Liver (tissue), 9 donors: ENCODE data around the gene IL18BP. TPM values are rescaled to one million over a fixed set of nuclear protein-coding genes. Genes with fewer than 3 reads are reported as not detected.

ENCODE experiments used
- DNase-seq: peaks from one replicate; pipeline ENCODE4 v3.0.0-alpha.2; 2017; ENCODE audit warnings: low spot score
- H3K27ac ChIP-seq, 2 donors: one replicate each; pipeline ENCODE4 v1.7.0; 2013; ENCODE audit warnings: inconsistent platforms in 2 of 2, low read length in 2 of 2, control low read depth in 1 of 2, low read depth in 1 of 2, mild to moderate bottlenecking in 1 of 2
- H3K27me3 ChIP-seq, 4 donors: one replicate each; pipeline versions ENCODE4 v1.6.1 to v1.7.0; 2013; ENCODE audit warnings: low read length in 3 of 4, inconsistent platforms in 1 of 4, mild to moderate bottlenecking in 1 of 4, moderate library complexity in 1 of 4; ENCODE audit not compliant: control insufficient read depth in 4 of 4, insufficient read depth in 4 of 4
- H3K36me3 ChIP-seq, 4 donors: one replicate each; pipeline versions ENCODE4 v1.6.1 to v1.7.0; 2013; ENCODE audit warnings: low read length in 3 of 4, mild to moderate bottlenecking in 3 of 4, low read depth in 1 of 4, moderate library complexity in 1 of 4; ENCODE audit not compliant: control insufficient read depth in 4 of 4, insufficient read depth in 3 of 4
- H3K4me1 ChIP-seq, 4 donors: one replicate each; pipeline versions ENCODE4 v1.6.1 to v1.7.0; 2013; ENCODE audit warnings: low read length in 3 of 4, mild to moderate bottlenecking in 3 of 4, moderate library complexity in 1 of 4; ENCODE audit not compliant: control insufficient read depth in 4 of 4, insufficient read depth in 4 of 4
- H3K4me3 ChIP-seq, 3 donors: one replicate each; pipeline versions ENCODE4 v1.6.1 to v1.7.0; 2013; ENCODE audit warnings: low read length in 3 of 3, control low read depth in 1 of 3, low read depth in 1 of 3, mild to moderate bottlenecking in 1 of 3
- H3K9ac ChIP-seq, 2 donors: one replicate each; pipeline ENCODE4 v1.7.0; 2013; ENCODE audit warnings: low read length in 2 of 2, mild to moderate bottlenecking in 2 of 2, moderate library complexity in 2 of 2, control low read depth in 1 of 2, low read depth in 1 of 2
- H3K9me3 ChIP-seq, 4 donors: one replicate each; pipeline versions ENCODE4 v1.6.1 to v1.7.0; 2013; ENCODE audit warnings: low read length in 3 of 4; ENCODE audit not compliant: control insufficient read depth in 4 of 4
- EGR1 ChIP-seq, 2 donors: IDR thresholded peaks; 2 replicates each; pipeline ENCODE4 v1.6.1; 2016 to 2018; ENCODE audit warnings: antibody characterized with exemption in 2 of 2, low read depth in 2 of 2
- FOXA1 ChIP-seq: IDR thresholded peaks from 2 replicates; pipeline ENCODE4 v1.6.1; 2016; ENCODE audit warnings: antibody characterized with exemption
- FOXA2 ChIP-seq: IDR thresholded peaks from 2 replicates; pipeline ENCODE4 v1.6.1; 2016; ENCODE audit warnings: antibody characterized with exemption
- GABPA ChIP-seq, 2 donors: IDR thresholded peaks in 1 of 2; conservative IDR thresholded peaks in 1 of 2; 2 replicates each; pipeline ENCODE4 v1.6.1; 2016; ENCODE audit warnings: antibody characterized with exemption in 2 of 2, mild to moderate bottlenecking in 1 of 2, moderate library complexity in 1 of 2
- HNF4A ChIP-seq, 2 donors: conservative IDR thresholded peaks; 2 replicates each; pipeline ENCODE4 v1.6.1; 2016; ENCODE audit warnings: antibody characterized with exemption in 2 of 2, mild to moderate bottlenecking in 2 of 2
- HNF4G ChIP-seq: IDR thresholded peaks from 2 replicates; pipeline ENCODE4 v1.6.1; 2016; ENCODE audit warnings: antibody characterized with exemption
- JUND ChIP-seq, 2 donors: IDR thresholded peaks; 2 replicates each; pipeline ENCODE4 v1.6.1; 2016; ENCODE audit warnings: antibody characterized with exemption in 2 of 2
- NR2F2 ChIP-seq: IDR thresholded peaks from 2 replicates; pipeline ENCODE4 v1.6.1; 2016; ENCODE audit warnings: antibody characterized with exemption
- RAD21 ChIP-seq, 2 donors: IDR thresholded peaks; 2 replicates each; pipeline ENCODE4 v1.6.1; 2016; ENCODE audit warnings: antibody characterized with exemption in 2 of 2, mild to moderate bottlenecking in 2 of 2
- RXRA ChIP-seq, 2 donors: IDR thresholded peaks; 2 replicates each; pipeline ENCODE4 v1.6.1; 2017 to 2018; ENCODE audit warnings: antibody characterized with exemption in 2 of 2, mild to moderate bottlenecking in 1 of 2
- SP1 ChIP-seq: IDR thresholded peaks from 2 replicates; pipeline ENCODE4 v1.6.1; 2018; ENCODE audit warnings: antibody characterized with exemption, mild to moderate bottlenecking
- TAF1 ChIP-seq: conservative IDR thresholded peaks from 2 replicates; pipeline ENCODE4 v1.6.1; 2016; ENCODE audit warnings: antibody characterized with exemption, mild to moderate bottlenecking
- YY1 ChIP-seq: IDR thresholded peaks from 2 replicates; pipeline ENCODE4 v1.6.1; 2016; ENCODE audit warnings: antibody characterized with exemption, mild to moderate bottlenecking
- WGBS: extraction: QIAGEN DNeasy Blood & Tissue Kit; methylation state at CpG from one replicate; pipeline ENCODE4 v1.1.7; 2013; 5-methylcytosine and 5-hydroxymethylcytosine counted together
- polyA plus RNA-seq, 2 donors: library from polyadenylated mRNA; stranded (reverse) in 1 of 2; unstranded in 1 of 2; fragments of 200-250 nt in 1 of 2; fragments of >200 nt in 1 of 2; fragmentation: Nextera tagmentation in 1 of 2; extraction: Ambion mirVana in 1 of 2; gene quantifications; one replicate each; pipeline versions ENCODE4 v1.2.1 to v1.2.3, GENCODE V29; 2013 to 2015
- total RNA-seq, 2 donors: library from RNA; depleted of rRNA; stranded (reverse); fragments of >200 nt; gene quantifications; one replicate each; pipeline ENCODE4 v1.2.3, GENCODE V29; 2014
- TF ChIP-seq, protein P1 (sequence below): fragments of 150-350 bp; IDR thresholded peaks from 2 replicates; pipeline ENCODE4 v1.5.1; 2017; ENCODE audit warnings: improper control_type of control experiment, low read depth, low read length; ENCODE audit not compliant: missing input control
- TF ChIP-seq, protein P2 (sequence below): IDR thresholded peaks from 2 replicates; pipeline ENCODE4 v1.6.1; 2016; ENCODE audit warnings: antibody characterized with exemption
- TF ChIP-seq, protein P3 (sequence below): IDR thresholded peaks from 2 replicates; pipeline ENCODE4 v1.6.1; 2016; ENCODE audit warnings: antibody characterized with exemption
- TF ChIP-seq, protein P4 (sequence below): IDR thresholded peaks from 2 replicates; pipeline ENCODE4 v1.6.1; 2016; ENCODE audit warnings: antibody characterized with exemption
- TF ChIP-seq, protein P5 (sequence below): IDR thresholded peaks from 2 replicates; pipeline ENCODE4 v1.6.1; 2016; ENCODE audit warnings: antibody characterized with exemption, mild to moderate bottlenecking
- donor health status: healthy.
- donor health status: healthy.
- donor health status: healthy.
- donor health status: healthy.
- donor health status: healthy.

IL18BP gene
- total and polyA plus RNA-seq, 4 donors = 2.4 to 6.3 (median 4.3) TPM

DNA sequence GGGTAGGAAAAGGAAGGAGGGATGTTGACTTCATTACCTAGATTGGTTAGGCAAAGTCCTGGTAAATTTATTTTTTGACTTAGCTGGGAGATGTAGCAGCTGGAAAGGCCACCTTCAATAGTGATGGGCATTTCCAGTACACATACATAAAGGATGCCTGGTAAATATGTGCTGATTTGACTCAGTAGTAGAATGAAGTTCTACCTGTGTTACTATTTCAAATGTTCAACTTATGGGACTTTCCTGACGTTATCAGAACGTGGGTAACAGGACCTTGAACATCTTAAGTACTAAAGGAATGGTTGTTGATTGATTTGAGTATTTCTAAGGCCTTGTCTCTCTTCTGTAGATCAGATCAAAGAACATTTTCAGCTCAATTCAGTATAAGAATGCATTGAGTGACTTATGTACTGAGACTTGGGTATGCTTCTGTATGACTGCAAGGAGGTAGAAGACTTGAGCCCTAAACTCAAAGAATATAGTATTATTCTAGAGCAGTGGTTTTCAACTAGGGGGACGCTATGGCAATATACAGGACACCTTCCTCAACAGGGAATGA, 42.7 kb upstream of the IL18BP start:
- no peaks in the 10 kb centered on the region for H3K27me3 ChIP-seq
- DNase-seq = no peak
- no peaks in the 10 kb centered on the region for H3K4me1 ChIP-seq
- WGBS = 63% methylated on average over 3 of the region's 3 CpGs
- H3K4me3 ChIP-seq = no peak overlapping the region
- no peak overlapping the region for H3K27ac ChIP-seq
- no peak overlapping the region for H3K9ac ChIP-seq
- H3K36me3 ChIP-seq = peaks cover 0 to 9% (median 0%) of the 10 kb centered on the region in 4 donors
- no peaks in the 10 kb centered on the region for H3K9me3 ChIP-seq
- no peak for TF ChIP-seq HNF4G
- TF ChIP-seq RAD21 (IDR thresholded peaks at IDR 0.05) = no peak

DNA sequence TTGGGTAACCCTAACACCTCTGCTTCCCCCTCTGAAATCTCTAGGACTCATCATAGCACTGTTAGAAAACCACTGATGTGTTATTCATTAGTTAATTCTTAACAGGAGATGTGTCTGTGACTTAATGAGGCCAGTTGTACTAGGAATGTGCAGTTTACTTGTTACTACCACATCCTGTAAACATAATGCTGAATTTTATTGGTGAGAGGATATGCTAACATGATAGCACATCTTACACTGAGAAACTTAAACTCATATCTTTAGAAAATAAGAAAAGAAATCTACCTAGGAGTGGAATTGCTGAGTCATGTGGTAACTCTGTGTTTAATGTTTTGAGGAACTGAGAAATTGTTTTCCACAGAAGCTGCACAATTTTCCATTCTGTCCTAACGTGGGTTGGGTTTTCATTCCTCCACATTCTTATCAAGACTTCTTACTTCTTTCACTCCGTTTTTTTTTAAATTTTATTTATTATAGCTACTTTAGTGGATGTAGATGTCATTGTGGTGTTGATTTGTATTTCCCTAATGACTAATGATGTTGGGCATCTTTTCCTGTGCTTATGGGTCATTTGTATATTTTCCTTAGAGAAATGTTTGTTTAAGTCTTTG, 36.2 kb upstream of the IL18BP start:
- Histone ChIP-seq H3K4me3 (no peak overlapping the region), H3K27ac (no peak overlapping the region), H3K9ac (no peak overlapping the region), H3K36me3 (peaks cover 0 to 17% (median 6%) of the 10 kb centered on the region in 4 donors), H3K27me3 (no peaks in the 10 kb centered on the region), H3K9me3 (no peaks in the 10 kb centered on the region), H3K4me1 (no peaks in the 10 kb centered on the region)
- no peak for TF ChIP-seq FOXA2
- TF ChIP-seq EGR1 (IDR thresholded peaks at IDR 0.05; ENCODE audit: low read depth in 2 of 2) = no peak
- no peak for TF ChIP-seq NR2F2
- no peak for TF ChIP-seq RAD21 (IDR thresholded peaks at IDR 0.05)
- TF ChIP-seq, protein P1, sequence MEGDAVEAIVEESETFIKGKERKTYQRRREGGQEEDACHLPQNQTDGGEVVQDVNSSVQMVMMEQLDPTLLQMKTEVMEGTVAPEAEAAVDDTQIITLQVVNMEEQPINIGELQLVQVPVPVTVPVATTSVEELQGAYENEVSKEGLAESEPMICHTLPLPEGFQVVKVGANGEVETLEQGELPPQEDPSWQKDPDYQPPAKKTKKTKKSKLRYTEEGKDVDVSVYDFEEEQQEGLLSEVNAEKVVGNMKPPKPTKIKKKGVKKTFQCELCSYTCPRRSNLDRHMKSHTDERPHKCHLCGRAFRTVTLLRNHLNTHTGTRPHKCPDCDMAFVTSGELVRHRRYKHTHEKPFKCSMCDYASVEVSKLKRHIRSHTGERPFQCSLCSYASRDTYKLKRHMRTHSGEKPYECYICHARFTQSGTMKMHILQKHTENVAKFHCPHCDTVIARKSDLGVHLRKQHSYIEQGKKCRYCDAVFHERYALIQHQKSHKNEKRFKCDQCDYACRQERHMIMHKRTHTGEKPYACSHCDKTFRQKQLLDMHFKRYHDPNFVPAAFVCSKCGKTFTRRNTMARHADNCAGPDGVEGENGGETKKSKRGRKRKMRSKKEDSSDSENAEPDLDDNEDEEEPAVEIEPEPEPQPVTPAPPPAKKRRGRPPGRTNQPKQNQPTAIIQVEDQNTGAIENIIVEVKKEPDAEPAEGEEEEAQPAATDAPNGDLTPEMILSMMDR = no peak
- TF ChIP-seq, protein P2, sequence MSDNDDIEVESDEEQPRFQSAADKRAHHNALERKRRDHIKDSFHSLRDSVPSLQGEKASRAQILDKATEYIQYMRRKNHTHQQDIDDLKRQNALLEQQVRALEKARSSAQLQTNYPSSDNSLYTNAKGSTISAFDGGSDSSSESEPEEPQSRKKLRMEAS = no peak
- no peak for TF ChIP-seq HNF4A (conservative IDR thresholded peaks at IDR 0.05)
- no peak for TF ChIP-seq TAF1
- TF ChIP-seq YY1 = no peak
- TF ChIP-seq SP1 = no peak
- TF ChIP-seq FOXA1 = no peak
- TF ChIP-seq JUND (IDR thresholded peaks at IDR 0.05) = no peak
- TF ChIP-seq, protein P3, sequence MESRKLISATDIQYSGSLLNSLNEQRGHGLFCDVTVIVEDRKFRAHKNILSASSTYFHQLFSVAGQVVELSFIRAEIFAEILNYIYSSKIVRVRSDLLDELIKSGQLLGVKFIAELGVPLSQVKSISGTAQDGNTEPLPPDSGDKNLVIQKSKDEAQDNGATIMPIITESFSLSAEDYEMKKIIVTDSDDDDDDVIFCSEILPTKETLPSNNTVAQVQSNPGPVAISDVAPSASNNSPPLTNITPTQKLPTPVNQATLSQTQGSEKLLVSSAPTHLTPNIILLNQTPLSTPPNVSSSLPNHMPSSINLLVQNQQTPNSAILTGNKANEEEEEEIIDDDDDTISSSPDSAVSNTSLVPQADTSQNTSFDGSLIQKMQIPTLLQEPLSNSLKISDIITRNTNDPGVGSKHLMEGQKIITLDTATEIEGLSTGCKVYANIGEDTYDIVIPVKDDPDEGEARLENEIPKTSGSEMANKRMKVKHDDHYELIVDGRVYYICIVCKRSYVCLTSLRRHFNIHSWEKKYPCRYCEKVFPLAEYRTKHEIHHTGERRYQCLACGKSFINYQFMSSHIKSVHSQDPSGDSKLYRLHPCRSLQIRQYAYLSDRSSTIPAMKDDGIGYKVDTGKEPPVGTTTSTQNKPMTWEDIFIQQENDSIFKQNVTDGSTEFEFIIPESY = no peak
- no peak for TF ChIP-seq HNF4G
- TF ChIP-seq, protein P4, sequence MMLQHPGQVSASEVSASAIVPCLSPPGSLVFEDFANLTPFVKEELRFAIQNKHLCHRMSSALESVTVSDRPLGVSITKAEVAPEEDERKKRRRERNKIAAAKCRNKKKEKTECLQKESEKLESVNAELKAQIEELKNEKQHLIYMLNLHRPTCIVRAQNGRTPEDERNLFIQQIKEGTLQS = no peak
- TF ChIP-seq RXRA (IDR thresholded peaks at IDR 0.05) = no peak
- no peak for TF ChIP-seq GABPA (IDR thresholded peaks at IDR 0.05 in 1 of 2, conservative IDR thresholded peaks at IDR 0.05 in 1 of 2)
- TF ChIP-seq, protein P5, sequence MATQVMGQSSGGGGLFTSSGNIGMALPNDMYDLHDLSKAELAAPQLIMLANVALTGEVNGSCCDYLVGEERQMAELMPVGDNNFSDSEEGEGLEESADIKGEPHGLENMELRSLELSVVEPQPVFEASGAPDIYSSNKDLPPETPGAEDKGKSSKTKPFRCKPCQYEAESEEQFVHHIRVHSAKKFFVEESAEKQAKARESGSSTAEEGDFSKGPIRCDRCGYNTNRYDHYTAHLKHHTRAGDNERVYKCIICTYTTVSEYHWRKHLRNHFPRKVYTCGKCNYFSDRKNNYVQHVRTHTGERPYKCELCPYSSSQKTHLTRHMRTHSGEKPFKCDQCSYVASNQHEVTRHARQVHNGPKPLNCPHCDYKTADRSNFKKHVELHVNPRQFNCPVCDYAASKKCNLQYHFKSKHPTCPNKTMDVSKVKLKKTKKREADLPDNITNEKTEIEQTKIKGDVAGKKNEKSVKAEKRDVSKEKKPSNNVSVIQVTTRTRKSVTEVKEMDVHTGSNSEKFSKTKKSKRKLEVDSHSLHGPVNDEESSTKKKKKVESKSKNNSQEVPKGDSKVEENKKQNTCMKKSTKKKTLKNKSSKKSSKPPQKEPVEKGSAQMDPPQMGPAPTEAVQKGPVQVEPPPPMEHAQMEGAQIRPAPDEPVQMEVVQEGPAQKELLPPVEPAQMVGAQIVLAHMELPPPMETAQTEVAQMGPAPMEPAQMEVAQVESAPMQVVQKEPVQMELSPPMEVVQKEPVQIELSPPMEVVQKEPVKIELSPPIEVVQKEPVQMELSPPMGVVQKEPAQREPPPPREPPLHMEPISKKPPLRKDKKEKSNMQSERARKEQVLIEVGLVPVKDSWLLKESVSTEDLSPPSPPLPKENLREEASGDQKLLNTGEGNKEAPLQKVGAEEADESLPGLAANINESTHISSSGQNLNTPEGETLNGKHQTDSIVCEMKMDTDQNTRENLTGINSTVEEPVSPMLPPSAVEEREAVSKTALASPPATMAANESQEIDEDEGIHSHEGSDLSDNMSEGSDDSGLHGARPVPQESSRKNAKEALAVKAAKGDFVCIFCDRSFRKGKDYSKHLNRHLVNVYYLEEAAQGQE = no peak
- 67% methylated on average over 2 of the region's 2 CpGs for WGBS
- DNase-seq = no peak
